GM12878 (cell line): ENCODE measurements around the gene MAPK8IP1. TPM values are rescaled to one million over a fixed set of nuclear protein-coding genes. Genes with fewer than 3 reads are reported as not detected.
A peak's percentile ranks its signal among the peaks of the same experiment; 100 is the strongest.

Experiments
- BCL3 ChIP-seq: IDR thresholded peaks from 2 replicates; pipeline ENCODE4 v1.6.1; 2011; ENCODE audit warnings: borderline replicate concordance, low read depth, mild to moderate bottlenecking, moderate library complexity, low read length; ENCODE audit not compliant: insufficient read depth, poor library complexity, severe bottlenecking
- CREB1 ChIP-seq: IDR thresholded peaks from 2 replicates; pipeline ENCODE4 v1.6.1; 2012; ENCODE audit warnings: low read depth, mild to moderate bottlenecking, inconsistent platforms
- CREM ChIP-seq: IDR thresholded peaks from 2 replicates; pipeline ENCODE4 v1.6.1; 2014; ENCODE audit warnings: antibody characterized with exemption, low read depth
- IRF5 ChIP-seq: fragments of 450-650 bp; IDR thresholded peaks from 2 replicates; pipeline ENCODE4 v1.6.1; 2017; ENCODE audit warnings: borderline replicate concordance
- KLF5 ChIP-seq: fragments of 450-650 bp; IDR thresholded peaks from 2 replicates; pipeline ENCODE4 v1.6.1; 2014; ENCODE audit warnings: mild to moderate bottlenecking; ENCODE audit not compliant: partially characterized antibody
- MYB ChIP-seq: fragments of 150-350 bp; IDR thresholded peaks from 2 replicates; pipeline ENCODE4 v1.6.1; 2014; ENCODE audit warnings: mild to moderate bottlenecking, low read depth, low read length, borderline replicate concordance
- NFYB ChIP-seq: IDR thresholded peaks from 2 replicates; pipeline ENCODE4 v1.6.1; 2011; ENCODE audit warnings: low read depth, mild to moderate bottlenecking, low read length, improper control_type of control experiment, moderate library complexity; ENCODE audit not compliant: insufficient read depth
- POU2F2 ChIP-seq: IDR thresholded peaks from 3 replicates; pipeline ENCODE4 v1.6.1; 2011; ENCODE audit warnings: low read depth, mild to moderate bottlenecking, low read length, borderline replicate concordance
- RFX5 ChIP-seq: IDR thresholded peaks from 2 replicates; pipeline ENCODE4 v1.6.1; 2011; ENCODE audit warnings: low read depth, low read length, improper control_type of control experiment
- SKIL ChIP-seq: fragments of 450-650 bp; IDR thresholded peaks from 2 replicates; pipeline ENCODE4 v1.6.1; 2017; ENCODE audit warnings: mild to moderate bottlenecking, low read depth, inconsistent platforms; ENCODE audit not compliant: poor library complexity, severe bottlenecking
- SMARCA5 ChIP-seq: fragments of 450-650 bp; IDR thresholded peaks from 2 replicates; pipeline ENCODE4 v1.6.1; 2017; ENCODE audit warnings: mild to moderate bottlenecking
- SP1 ChIP-seq: IDR thresholded peaks from one replicate; pipeline ENCODE4 v1.6.1; 2011; ENCODE audit warnings: low read depth, low read length
- TCF3 ChIP-seq: IDR thresholded peaks from 2 replicates; pipeline ENCODE4 v1.6.1; 2012; ENCODE audit warnings: low read depth, mild to moderate bottlenecking, low read length, borderline replicate concordance; ENCODE audit not compliant: insufficient read depth
- polyA plus RNA-seq, 11 experiments: library from polyadenylated mRNA; depleted of rRNA in 4 of 11; unstranded in 6 of 11; stranded (reverse) in 5 of 11; fragments of >200 nt; fragmentation: Nextera tagmentation in 4 of 11; fragmentation: Illumina TruSeq in 1 of 11; extraction: Ambion mirVana in 4 of 11; extraction: Trizol in 1 of 11; gene quantifications; 1 replicate in 1 of 11; 2 replicates in 10 of 11; pipeline versions ENCODE4 v1.2.1 to v1.2.3, GENCODE V29; 2011 to 2016; ENCODE audit warnings: inconsistent platforms in 2 of 11, missing spikeins in 2 of 11, low read depth in 1 of 11
- total RNA-seq, 4 experiments: library from RNA; depleted of rRNA in 3 of 4; stranded (reverse); fragments of >200 nt in 3 of 4; fragmentation: Illumina TruSeq in 1 of 4; extraction: Trizol in 1 of 4; gene quantifications; 2 replicates each; pipeline versions ENCODE4 v1.2.1 to v1.2.3, GENCODE V29; 2013 to 2021
- TF ChIP-seq, protein P1 (sequence below): IDR thresholded peaks from 2 replicates; pipeline ENCODE4 v1.6.1; 2012; ENCODE audit warnings: low read depth, low read length, improper control_type of control experiment
- TF ChIP-seq, protein P2 (sequence below): fragments of 450-650 bp; IDR thresholded peaks from 2 replicates; pipeline ENCODE4 v1.6.1; 2017; ENCODE audit warnings: mild to moderate bottlenecking, moderate library complexity
- TF ChIP-seq, protein P3 (sequence below): fragments of 450-650 bp; IDR thresholded peaks from 2 replicates; pipeline ENCODE4 v1.6.1; 2014; ENCODE audit warnings: mild to moderate bottlenecking

MAPK8IP1 gene
- total and polyA plus RNA-seq, 10 of the 15 experiments (the other 5 are each of a cell fraction or from before 2014, with no cell fraction given): 0.04 to 0.44 (median 0.11) TPM; not detected in 2

DNA sequence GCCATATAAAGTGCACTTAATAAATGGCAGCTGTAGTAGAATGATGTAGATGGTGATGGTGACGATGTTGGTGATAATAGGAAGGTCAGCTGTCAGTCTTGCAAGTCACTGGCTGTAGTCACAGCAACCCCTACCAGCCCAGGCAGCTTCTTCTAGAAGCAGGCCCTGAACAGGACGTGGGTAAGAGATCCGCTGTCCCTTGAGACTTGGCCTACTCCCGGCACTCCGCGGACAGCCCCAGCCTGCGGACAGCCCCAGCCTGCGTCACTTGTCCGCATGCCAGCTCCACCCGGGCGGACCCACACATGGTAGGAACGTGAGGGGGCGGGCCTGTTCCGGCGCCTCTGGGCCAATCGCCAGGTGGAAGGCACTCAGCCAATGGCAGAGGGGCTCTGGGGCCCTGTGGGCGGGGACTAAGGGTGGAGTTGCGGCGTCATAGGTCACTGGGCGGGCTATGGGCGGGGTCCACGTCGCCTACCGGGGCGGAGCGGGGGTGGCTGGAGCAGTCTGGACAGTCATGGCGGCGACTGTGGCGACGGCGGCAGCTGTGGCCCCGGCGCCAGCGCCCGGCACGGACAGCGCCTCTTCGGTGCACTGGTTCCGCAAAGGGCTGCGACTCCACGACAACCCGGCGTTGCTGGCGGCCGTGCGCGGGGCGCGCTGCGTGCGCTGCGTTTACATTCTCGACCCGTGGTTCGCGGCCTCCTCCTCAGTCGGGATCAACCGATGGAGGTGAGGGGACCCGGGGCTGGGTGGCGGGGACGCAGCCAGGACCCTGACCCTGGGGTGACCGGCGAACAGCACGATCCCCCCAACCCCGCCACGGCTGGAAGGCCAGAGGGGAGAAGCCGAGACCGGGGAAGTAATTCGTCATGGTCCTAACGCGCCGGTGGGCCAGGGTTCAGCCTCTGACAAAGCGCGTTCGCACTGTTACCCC lies 38.2 kb upstream of the MAPK8IP1 start, which contains the start of gene CRY2 (continued):
- TF ChIP-seq, protein P1, sequence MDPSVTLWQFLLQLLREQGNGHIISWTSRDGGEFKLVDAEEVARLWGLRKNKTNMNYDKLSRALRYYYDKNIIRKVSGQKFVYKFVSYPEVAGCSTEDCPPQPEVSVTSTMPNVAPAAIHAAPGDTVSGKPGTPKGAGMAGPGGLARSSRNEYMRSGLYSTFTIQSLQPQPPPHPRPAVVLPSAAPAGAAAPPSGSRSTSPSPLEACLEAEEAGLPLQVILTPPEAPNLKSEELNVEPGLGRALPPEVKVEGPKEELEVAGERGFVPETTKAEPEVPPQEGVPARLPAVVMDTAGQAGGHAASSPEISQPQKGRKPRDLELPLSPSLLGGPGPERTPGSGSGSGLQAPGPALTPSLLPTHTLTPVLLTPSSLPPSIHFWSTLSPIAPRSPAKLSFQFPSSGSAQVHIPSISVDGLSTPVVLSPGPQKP: no peak; the same call in 1 of the 2 replicates
- TF ChIP-seq SMARCA5: peak; percentile 79; the same call in 1 of the 2 replicates
- TF ChIP-seq, protein P2, sequence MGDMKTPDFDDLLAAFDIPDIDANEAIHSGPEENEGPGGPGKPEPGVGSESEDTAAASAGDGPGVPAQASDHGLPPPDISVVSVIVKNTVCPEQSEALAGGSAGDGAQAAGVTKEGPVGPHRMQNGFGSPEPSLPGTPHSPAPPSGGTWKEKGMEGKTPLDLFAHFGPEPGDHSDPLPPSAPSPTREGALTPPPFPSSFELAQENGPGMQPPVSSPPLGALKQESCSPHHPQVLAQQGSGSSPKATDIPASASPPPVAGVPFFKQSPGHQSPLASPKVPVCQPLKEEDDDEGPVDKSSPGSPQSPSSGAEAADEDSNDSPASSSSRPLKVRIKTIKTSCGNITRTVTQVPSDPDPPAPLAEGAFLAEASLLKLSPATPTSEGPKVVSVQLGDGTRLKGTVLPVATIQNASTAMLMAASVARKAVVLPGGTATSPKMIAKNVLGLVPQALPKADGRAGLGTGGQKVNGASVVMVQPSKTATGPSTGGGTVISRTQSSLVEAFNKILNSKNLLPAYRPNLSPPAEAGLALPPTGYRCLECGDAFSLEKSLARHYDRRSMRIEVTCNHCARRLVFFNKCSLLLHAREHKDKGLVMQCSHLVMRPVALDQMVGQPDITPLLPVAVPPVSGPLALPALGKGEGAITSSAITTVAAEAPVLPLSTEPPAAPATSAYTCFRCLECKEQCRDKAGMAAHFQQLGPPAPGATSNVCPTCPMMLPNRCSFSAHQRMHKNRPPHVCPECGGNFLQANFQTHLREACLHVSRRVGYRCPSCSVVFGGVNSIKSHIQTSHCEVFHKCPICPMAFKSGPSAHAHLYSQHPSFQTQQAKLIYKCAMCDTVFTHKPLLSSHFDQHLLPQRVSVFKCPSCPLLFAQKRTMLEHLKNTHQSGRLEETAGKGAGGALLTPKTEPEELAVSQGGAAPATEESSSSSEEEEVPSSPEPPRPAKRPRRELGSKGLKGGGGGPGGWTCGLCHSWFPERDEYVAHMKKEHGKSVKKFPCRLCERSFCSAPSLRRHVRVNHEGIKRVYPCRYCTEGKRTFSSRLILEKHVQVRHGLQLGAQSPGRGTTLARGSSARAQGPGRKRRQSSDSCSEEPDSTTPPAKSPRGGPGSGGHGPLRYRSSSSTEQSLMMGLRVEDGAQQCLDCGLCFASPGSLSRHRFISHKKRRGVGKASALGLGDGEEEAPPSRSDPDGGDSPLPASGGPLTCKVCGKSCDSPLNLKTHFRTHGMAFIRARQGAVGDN: peak; percentile 58; the same call in 1 of the 2 replicates
- peak; percentile 39 for TF ChIP-seq KLF5
- TF ChIP-seq CREM: peak; percentile 87
- peak; percentile 73; the same call in 1 of the 2 replicates for TF ChIP-seq RFX5
- peak; percentile 35; the same call in 1 of the 3 replicates for TF ChIP-seq POU2F2
- TF ChIP-seq BCL3: no peak
- TF ChIP-seq NFYB: peak; percentile 67
- no peak for TF ChIP-seq IRF5
- TF ChIP-seq SP1: peak; percentile 85
- TF ChIP-seq SKIL: no peak
- TF ChIP-seq MYB: no peak
- peak; percentile 22; the same call in 1 of the 2 replicates for TF ChIP-seq TCF3
- peak; percentile 86 for TF ChIP-seq CREB1
- TF ChIP-seq, protein P3, sequence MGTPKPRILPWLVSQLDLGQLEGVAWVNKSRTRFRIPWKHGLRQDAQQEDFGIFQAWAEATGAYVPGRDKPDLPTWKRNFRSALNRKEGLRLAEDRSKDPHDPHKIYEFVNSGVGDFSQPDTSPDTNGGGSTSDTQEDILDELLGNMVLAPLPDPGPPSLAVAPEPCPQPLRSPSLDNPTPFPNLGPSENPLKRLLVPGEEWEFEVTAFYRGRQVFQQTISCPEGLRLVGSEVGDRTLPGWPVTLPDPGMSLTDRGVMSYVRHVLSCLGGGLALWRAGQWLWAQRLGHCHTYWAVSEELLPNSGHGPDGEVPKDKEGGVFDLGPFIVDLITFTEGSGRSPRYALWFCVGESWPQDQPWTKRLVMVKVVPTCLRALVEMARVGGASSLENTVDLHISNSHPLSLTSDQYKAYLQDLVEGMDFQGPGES: no peak
